Stimulated activated memory B cell treated with anti-CD40 and anti-IgM and Interleukin-4, amounts not matched to agents 10 μg/mL and 1 μg/mL and 100 μg/mL, for 72 hours (primary cell): ENCODE measurements around the gene ACSS1.

Source experiments
- ATAC-seq: fragments of 150-1000 bp; cut with Tn5 transposase; 2 replicates; pipeline ENCODE4 v1.10.0; 2021
- H3K27ac Mint-ChIP-seq: one replicate; pipeline ENCODE4 v1.8.0; 2022; ENCODE audit warnings: mild to moderate bottlenecking, mixed read lengths
- H3K27me3 Mint-ChIP-seq: one replicate; pipeline ENCODE4 v1.8.0; 2022; ENCODE audit warnings: mixed read lengths
- H3K36me3 Mint-ChIP-seq: one replicate; pipeline ENCODE4 v1.8.0; 2022; ENCODE audit warnings: mixed read lengths
- H3K4me1 Mint-ChIP-seq: one replicate; pipeline ENCODE4 v1.8.0; 2022; ENCODE audit warnings: mixed read lengths
- H3K4me3 Mint-ChIP-seq: one replicate; pipeline ENCODE4 v1.8.0; 2022; ENCODE audit warnings: mild to moderate bottlenecking, moderate library complexity, mixed read lengths
- H3K9me3 Mint-ChIP-seq: one replicate; pipeline ENCODE4 v1.8.0; 2022; ENCODE audit warnings: mixed read lengths

The ACSS1 gene

DNA sequence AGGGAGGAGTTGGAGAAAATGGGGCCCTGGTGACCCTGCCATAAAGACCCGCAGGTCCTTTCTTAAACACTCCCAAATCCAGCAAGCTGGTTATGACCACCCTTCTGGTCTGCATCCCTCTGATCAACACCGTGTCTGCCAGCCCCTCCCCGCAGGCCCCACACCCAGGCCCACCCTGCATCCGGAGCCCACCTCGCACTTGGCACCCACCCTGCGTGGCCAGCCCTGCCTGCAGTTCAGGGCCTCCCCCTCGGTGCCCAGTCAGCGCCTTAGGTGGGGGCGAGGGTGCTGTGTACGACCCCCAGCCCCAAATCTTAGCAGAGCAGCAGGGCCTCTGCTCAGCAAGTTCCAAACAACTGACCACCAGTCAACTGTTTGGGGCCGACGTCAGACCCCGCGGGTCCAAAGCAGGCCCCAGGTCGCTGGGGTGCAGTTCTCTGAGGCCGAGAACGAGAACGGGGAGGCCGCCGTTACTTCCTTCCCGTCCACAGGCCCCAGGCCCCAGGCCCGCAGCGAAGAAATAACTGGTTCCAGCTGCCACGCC, 1.2 kb downstream of the ACSS1 start:
- ATAC-seq, result no peak
- H3K27ac Mint-ChIP-seq, result peak overlapping the region; percentile 87
- no peaks in the 10 kb centered on the region for H3K9me3 Mint-ChIP-seq
- H3K36me3 Mint-ChIP-seq, result no peaks in the 10 kb centered on the region
- H3K4me1 Mint-ChIP-seq, result peaks cover 59% of the 10 kb centered on the region
- H3K4me3 Mint-ChIP-seq, result peak overlapping the region; percentile 83
- H3K27me3 Mint-ChIP-seq, result no peaks in the 10 kb centered on the region

DNA sequence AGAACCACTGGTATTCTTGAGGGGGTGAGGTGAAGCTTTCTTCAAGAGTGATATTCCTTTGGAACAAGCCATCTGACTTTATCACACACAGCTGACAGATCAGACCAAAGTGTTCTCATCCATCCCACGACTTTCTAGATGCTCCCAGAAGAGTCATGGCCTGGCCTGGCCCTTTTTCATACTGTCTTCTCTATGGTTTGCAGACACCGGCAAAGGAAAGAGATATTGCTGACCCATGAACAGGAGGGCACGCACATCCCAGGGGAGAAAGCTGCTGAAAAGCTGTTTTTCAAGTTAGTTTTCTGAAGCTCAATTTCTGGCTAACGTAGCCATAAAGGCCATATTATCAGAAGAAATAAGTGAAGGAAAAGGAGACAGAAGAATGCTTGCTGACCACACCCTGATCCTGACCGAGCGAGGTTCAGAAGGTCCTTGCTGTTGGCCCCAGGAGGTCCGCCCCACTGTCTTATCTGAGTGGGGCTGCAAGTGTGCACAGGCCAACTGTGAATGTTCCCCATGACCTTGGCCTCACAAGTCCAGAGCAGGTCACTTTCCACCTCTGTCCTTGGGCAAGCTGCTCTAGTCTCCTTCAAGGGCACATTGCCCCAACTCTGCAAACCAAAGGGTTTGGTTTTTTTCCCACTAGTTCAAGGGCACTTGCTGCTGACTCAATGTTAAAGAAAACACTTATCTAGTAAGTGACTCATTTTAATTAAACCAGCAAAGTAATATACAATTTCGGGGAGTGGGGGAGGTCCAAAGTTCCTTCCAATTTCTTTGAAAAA, 2.0 kb downstream of the ACSS1 start:
- Mint-ChIP-seq H3K4me3 (peak overlapping the region; percentile 83), H3K27me3 (no peaks in the 10 kb centered on the region), H3K9me3 (no peaks in the 10 kb centered on the region), H3K27ac (peak overlapping the region; percentile 87), H3K4me1 (peaks cover 68% of the 10 kb centered on the region), H3K36me3 (no peaks in the 10 kb centered on the region)
- ATAC-seq, result no peak

- Mint-ChIP-seq H3K9me3 (no peaks in the 10 kb centered on the region), H3K4me1 (peaks cover 76% of the 10 kb centered on the region), H3K27me3 (no peaks in the 10 kb centered on the region), H3K4me3 (no peak overlapping the region), H3K27ac (peak overlapping the region; percentile 81), H3K36me3 (no peaks in the 10 kb centered on the region)
- no peak for ATAC-seq
Measured at GRCh38 chr20:25054995-25055629, 2.8 kb downstream of the ACSS1 start.

DNA sequence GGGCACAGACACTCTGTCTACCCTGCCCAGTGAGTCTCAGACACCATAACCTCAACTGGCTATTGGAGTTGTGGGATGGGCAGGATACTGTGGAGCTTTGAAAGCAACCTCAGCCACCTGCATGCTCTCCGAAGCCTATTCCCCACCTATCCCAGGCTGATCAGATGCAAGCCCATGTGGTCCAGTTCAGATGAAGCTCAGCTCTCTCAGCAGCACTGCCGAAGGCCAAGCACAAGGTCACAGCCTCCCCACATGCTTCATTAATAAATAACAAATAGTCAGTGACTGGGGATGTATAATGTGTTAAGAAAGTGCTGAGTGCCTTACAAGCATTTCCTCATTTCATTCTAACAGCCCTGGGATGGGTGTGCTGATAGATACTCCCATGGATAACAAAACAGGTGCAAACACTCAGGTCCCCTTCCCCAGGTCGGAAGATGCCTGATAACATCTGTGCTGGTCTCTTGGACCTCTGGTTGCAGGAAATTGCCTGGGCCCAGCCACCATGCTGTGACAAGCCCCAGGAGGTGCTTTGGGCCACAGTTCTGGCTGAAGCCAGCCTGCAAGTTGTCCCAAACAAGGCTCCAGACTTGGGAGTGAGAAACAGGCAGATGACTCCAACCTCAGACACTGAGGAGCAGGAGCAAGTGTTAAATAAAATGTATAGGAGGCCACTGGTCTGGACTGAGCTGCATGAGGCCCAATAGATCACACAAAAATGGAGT, 3.7 kb downstream of the ACSS1 start:
- H3K4me3 Mint-ChIP-seq, result no peak overlapping the region
- peak overlapping the region; percentile 81 for H3K27ac Mint-ChIP-seq
- H3K9me3 Mint-ChIP-seq, result no peaks in the 10 kb centered on the region
- no peaks in the 10 kb centered on the region for H3K36me3 Mint-ChIP-seq
- peaks cover 84% of the 10 kb centered on the region for H3K4me1 Mint-ChIP-seq
- ATAC-seq, result no peak
- H3K27me3 Mint-ChIP-seq, result no peaks in the 10 kb centered on the region

GRCh38 chr20:25053255-25054031, 4.5 kb downstream of the ACSS1 start:
- peak overlapping the region; percentile 68 for H3K4me3 Mint-ChIP-seq
- H3K27ac Mint-ChIP-seq, result peak overlapping the region; percentile 81
- no peaks in the 10 kb centered on the region for H3K36me3 Mint-ChIP-seq
- H3K4me1 Mint-ChIP-seq, result peaks cover 85% of the 10 kb centered on the region
- no peaks in the 10 kb centered on the region for H3K9me3 Mint-ChIP-seq
- no peaks in the 10 kb centered on the region for H3K27me3 Mint-ChIP-seq
- ATAC-seq, result no peak

- Mint-ChIP-seq H3K27ac (peak overlapping the region; percentile 81), H3K4me3 (peak overlapping the region; percentile 68), H3K27me3 (no peaks in the 10 kb centered on the region), H3K4me1 (peaks cover 85% of the 10 kb centered on the region), H3K36me3 (no peaks in the 10 kb centered on the region), H3K9me3 (no peaks in the 10 kb centered on the region)
- no peak for ATAC-seq
Measured at GRCh38 chr20:25052255-25053194, 5.4 kb downstream of the ACSS1 start.

- peak overlapping the region; percentile 81 for H3K27ac Mint-ChIP-seq
- no peaks in the 10 kb centered on the region for H3K27me3 Mint-ChIP-seq
- H3K36me3 Mint-ChIP-seq, result no peaks in the 10 kb centered on the region
- H3K4me1 Mint-ChIP-seq, result peaks cover 79% of the 10 kb centered on the region
- H3K9me3 Mint-ChIP-seq, result no peaks in the 10 kb centered on the region
- no peak overlapping the region for H3K4me3 Mint-ChIP-seq
- no peak for ATAC-seq
Measured at GRCh38 chr20:25051386-25052155, 6.4 kb downstream of the ACSS1 start.

GRCh38 chr20:25050501-25051350, 7.2 kb downstream of the ACSS1 start:
- Mint-ChIP-seq H3K27me3 (no peaks in the 10 kb centered on the region), H3K27ac (peak overlapping the region; percentile 74), H3K4me3 (no peak overlapping the region), H3K36me3 (no peaks in the 10 kb centered on the region), H3K4me1 (peaks cover 73% of the 10 kb centered on the region), H3K9me3 (no peaks in the 10 kb centered on the region)
- no peak for ATAC-seq

DNA sequence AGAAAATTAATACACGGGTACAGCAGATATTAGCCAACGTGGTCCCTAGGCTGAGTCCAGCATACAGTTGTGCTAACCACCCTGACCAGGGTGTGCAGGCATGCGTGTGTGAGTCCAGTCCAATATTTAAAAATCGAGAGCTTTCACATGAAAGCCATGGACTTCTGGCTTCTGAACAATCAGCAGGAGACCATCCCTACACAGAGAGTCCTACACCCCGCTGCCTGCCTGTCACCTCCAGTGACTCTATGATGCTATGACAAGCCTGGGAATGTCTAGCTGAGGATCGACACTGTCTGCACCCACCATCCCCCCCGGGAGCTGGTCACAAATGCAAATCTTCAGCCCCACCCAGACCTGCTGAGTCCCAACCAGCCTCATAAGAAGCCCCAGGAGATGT, 7.9 kb downstream of the ACSS1 start:
- peak overlapping the region; percentile 74 for H3K27ac Mint-ChIP-seq
- H3K9me3 Mint-ChIP-seq, result no peaks in the 10 kb centered on the region
- peaks cover 73% of the 10 kb centered on the region for H3K4me1 Mint-ChIP-seq
- no peak overlapping the region for H3K4me3 Mint-ChIP-seq
- no peaks in the 10 kb centered on the region for H3K27me3 Mint-ChIP-seq
- no peak for ATAC-seq
- H3K36me3 Mint-ChIP-seq, result no peaks in the 10 kb centered on the region

GRCh38 chr20:25049261-25050060, 8.5 kb downstream of the ACSS1 start:
- Mint-ChIP-seq H3K4me1 (peaks cover 73% of the 10 kb centered on the region), H3K27ac (peak overlapping the region; percentile 74), H3K9me3 (no peaks in the 10 kb centered on the region), H3K36me3 (no peaks in the 10 kb centered on the region), H3K27me3 (no peaks in the 10 kb centered on the region), H3K4me3 (no peak overlapping the region)
- ATAC-seq, result no peak

- ATAC-seq, result no peak
- Mint-ChIP-seq H3K27ac (peak overlapping the region; percentile 74), H3K4me1 (peaks cover 73% of the 10 kb centered on the region), H3K36me3 (no peaks in the 10 kb centered on the region), H3K9me3 (no peaks in the 10 kb centered on the region), H3K4me3 (no peak overlapping the region), H3K27me3 (no peaks in the 10 kb centered on the region)
Measured at GRCh38 chr20:25048519-25048952, 9.4 kb downstream of the ACSS1 start.

- Mint-ChIP-seq H3K27ac (no peak overlapping the region), H3K9me3 (no peaks in the 10 kb centered on the region), H3K27me3 (no peaks in the 10 kb centered on the region), H3K36me3 (no peaks in the 10 kb centered on the region), H3K4me1 (peaks cover 73% of the 10 kb centered on the region), H3K4me3 (no peak overlapping the region)
- no peak for ATAC-seq
Measured at GRCh38 chr20:25047766-25048165, 10.2 kb downstream of the ACSS1 start.
